Activated naive CD4-positive, alpha-beta T cell treated with anti-CD3 and anti-CD28 coated beads, Interleukin-2, amount 50 U/mL, for 24 hours (primary cell): Measurements from ENCODE around the gene ABCC6.
"Not testable (repeated sequence)": the region's sequence is repeated elsewhere in the genome, so short reads cannot be mapped to it uniquely, and the experiment has no call there.

ENCODE experiments used
- H3K27ac Mint-ChIP-seq: one replicate; pipeline ENCODE4 v1.8.0; 2021; ENCODE audit warnings: mild to moderate bottlenecking, mixed read lengths
- H3K27me3 Mint-ChIP-seq: one replicate; pipeline ENCODE4 v1.8.0; 2021; ENCODE audit warnings: mixed read lengths
- H3K36me3 Mint-ChIP-seq: one replicate; pipeline ENCODE4 v1.8.0; 2021; ENCODE audit warnings: mixed read lengths
- H3K4me1 Mint-ChIP-seq: one replicate; pipeline ENCODE4 v1.8.0; 2021; ENCODE audit warnings: mixed read lengths
- H3K4me3 Mint-ChIP-seq: one replicate; pipeline ENCODE4 v1.8.0; 2021; ENCODE audit warnings: mild to moderate bottlenecking, mixed read lengths
- H3K9me3 Mint-ChIP-seq: one replicate; pipeline ENCODE4 v1.8.0; 2021; ENCODE audit warnings: mixed read lengths

ABCC6 gene

DNA sequence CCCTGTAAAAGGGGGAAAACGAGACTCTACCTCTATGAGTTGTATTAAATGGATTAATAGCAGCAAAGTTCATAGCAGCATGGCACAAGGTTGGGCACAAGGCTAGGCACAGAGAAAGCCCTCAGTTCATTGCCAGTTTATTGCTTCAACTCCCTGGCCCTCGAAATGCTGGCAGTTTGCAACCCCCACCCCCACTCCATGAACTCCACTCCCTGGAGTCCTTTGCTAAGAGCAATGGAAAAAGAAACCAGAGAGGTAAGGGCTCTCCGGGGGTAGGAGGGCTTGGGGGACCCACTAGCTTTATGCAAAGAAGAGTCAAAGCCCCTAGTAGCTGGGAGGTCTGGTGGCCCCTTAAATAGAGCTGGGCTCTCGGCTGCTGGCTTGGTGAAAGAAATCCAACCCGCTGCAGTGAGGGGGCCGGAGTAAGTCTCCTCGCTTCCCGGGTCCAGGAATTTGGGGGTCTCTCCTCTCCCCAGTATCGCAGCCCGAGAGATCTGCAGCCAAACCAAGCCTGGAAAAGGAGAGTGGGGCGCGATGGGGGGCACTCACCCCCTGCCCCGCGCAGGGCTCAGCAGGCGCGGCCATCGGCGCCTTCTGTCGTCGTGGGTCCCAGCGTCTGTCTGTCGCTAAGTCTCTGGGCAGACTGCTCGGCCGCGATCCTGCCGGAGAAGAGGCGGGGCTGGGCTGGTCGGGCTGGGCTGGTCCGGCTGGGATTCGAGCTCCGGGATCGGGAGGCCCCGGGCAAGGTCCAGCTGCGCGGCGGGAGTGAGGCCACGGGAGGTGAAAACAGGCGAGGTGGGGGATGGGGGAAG lies at the start of gene ABCC6:
TSS of gene ABCC6 (minus strand) at position 645 of the 812 bp plus-strand sequence. CDS start at position 585, 60 bp downstream.
- not testable (repeated sequence) for H3K9me3 Mint-ChIP-seq, H3K4me1 Mint-ChIP-seq, H3K4me3 Mint-ChIP-seq, H3K27ac Mint-ChIP-seq, H3K27me3 Mint-ChIP-seq, H3K36me3 Mint-ChIP-seq

DNA sequence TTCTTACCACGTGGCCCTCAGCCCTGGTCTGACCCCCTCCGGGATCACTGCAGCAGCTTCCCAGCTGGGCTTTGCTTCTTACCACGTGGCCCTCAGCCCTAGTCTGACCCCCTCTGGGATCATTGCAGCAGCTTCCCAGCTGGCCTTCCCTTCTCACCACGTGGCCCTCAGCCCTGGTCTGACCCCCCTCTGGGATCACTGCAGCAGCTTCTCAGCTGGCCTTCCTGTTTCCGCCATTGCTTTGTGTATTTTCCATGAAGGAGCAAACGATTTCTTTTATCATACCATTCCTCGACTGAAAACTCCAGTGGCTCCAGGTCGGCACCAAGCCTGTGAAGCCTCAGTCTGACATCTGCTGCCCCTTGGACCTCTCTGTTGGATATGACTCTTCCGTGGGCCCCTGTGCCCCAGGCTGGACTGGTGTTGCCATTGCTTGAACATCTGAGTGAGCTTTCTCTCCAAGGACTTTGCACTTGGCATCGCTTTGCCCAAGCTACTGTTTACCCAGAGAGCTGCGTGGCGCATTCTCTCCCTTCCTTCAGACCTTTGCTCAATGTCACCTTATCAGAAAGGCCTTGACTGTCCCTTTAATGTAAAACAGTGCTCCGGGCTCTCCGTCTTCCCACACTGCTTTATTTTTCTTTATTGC lies 49.4 kb upstream of the ABCC6 start:
- H3K9me3 Mint-ChIP-seq, H3K27ac Mint-ChIP-seq, H3K4me1 Mint-ChIP-seq, H3K4me3 Mint-ChIP-seq, H3K27me3 Mint-ChIP-seq, H3K36me3 Mint-ChIP-seq: not testable (repeated sequence)

DNA sequence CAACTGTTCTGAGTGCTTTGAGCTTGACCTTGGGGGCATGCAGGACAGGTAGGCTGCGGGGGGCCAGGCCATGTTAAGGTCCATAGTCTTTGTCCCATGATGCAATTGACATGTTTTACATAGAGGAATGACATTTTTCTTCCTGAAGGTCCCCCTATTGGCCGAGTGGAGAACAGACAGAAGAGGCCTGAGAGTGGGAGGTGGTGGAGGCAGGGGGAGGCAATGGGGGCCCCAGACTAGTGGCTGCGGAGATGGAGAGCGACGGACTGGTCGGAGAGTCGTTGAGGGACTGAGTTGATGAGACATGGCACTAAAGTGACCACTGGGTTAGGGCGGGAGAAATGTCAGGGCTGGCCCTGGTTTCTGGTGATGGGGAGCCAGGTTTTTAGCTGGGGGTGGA lies 48.4 kb upstream of the ABCC6 start:
- H3K4me1 Mint-ChIP-seq, H3K9me3 Mint-ChIP-seq, H3K27me3 Mint-ChIP-seq, H3K4me3 Mint-ChIP-seq, H3K36me3 Mint-ChIP-seq, H3K27ac Mint-ChIP-seq: not testable (repeated sequence)

DNA sequence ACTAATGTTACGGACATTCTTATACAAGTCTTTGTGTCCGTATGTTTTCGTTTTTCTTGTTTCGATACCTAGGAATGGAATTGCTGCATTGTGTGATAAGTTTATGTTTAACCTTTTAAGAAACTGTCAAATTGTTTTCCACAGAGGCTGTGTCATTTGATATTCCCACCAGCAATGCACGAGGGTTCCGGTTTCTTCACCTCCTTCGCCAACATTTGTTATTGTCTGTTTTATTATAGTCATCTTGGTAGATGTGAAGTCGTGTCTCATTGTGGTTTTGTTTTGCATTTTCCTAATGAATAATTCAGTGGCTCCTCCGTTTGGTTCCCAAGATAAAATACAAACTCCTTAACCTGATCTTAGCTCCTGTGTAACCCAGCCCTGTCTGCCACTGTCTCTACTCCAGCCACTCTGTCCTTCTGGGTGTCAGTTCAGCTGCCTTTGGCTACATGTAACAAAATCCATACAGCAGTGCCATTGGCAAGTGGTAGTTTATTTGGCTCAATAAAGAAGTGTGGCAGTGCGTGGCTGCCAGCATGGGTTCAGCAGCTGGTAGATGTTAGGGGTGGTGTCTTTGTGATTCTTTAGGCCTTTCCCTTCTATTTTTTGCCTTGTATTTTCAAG lies 45.0 kb upstream of the ABCC6 start:
- H3K27me3 Mint-ChIP-seq, H3K4me3 Mint-ChIP-seq, H3K27ac Mint-ChIP-seq, H3K9me3 Mint-ChIP-seq, H3K4me1 Mint-ChIP-seq, H3K36me3 Mint-ChIP-seq: not testable (repeated sequence)

DNA sequence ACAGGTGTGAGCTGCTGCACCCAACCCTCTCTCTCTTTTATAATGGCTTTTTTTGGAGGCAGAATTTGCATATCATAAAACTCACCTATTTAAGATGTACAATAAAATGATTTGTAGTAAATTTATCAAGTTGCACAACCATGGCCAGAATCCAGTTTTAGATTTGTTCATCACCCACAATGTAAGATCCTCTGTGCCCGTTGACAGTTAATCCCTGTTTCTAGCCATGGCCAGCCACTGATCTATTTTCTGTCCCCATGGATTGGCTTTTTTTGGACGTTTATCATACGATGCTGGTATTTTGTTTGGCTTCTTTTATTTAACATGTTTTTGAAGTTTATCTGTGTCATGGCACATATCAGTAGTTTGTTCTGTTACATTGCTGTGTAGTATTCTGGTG lies 44.4 kb upstream of the ABCC6 start:
- not testable (repeated sequence) for H3K4me1 Mint-ChIP-seq, H3K27ac Mint-ChIP-seq, H3K4me3 Mint-ChIP-seq, H3K36me3 Mint-ChIP-seq, H3K9me3 Mint-ChIP-seq, H3K27me3 Mint-ChIP-seq

DNA sequence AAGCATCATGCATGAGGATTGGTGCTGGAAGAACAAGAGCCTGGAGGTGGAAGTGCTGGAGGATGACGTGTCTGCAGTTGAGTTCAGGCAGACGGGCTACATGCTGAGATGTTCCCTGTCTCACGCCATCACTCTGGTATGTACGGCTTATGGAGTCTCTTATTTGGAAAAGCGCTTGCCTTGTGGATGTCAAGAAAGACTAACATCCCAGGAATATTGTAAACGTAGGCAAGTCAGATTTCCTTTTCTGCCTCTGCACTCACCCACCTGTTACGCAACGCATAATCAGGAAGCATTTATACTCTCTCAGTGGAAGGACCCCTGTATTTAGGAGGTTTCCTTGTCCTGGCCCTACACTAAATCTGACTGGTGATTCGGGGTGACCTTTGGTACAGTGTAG lies 41.8 kb upstream of the ABCC6 start:
- not testable (repeated sequence) for H3K27ac Mint-ChIP-seq, H3K36me3 Mint-ChIP-seq, H3K4me3 Mint-ChIP-seq, H3K4me1 Mint-ChIP-seq, H3K27me3 Mint-ChIP-seq, H3K9me3 Mint-ChIP-seq

DNA sequence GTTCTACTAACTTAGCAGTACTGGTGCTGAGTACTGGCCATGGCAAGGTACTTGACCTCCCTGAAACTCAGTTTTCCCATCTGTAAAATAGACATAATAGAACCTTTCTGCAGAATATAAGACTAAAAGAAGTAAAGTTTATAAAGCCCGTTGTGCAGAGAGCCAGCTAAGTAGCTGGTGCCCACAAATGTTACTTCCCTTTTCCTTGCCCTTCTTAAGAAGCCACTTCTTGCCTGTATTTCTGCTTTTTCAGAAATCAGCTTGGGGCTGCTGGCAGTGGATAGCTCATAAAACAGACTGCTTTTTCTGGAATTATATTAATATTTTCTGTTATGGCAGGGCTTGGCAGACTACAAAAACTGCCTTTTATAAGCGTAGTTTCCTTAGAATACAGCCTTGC lies 40.7 kb upstream of the ABCC6 start:
- H3K4me3 Mint-ChIP-seq, H3K9me3 Mint-ChIP-seq, H3K36me3 Mint-ChIP-seq, H3K27ac Mint-ChIP-seq, H3K27me3 Mint-ChIP-seq, H3K4me1 Mint-ChIP-seq: not testable (repeated sequence)

DNA sequence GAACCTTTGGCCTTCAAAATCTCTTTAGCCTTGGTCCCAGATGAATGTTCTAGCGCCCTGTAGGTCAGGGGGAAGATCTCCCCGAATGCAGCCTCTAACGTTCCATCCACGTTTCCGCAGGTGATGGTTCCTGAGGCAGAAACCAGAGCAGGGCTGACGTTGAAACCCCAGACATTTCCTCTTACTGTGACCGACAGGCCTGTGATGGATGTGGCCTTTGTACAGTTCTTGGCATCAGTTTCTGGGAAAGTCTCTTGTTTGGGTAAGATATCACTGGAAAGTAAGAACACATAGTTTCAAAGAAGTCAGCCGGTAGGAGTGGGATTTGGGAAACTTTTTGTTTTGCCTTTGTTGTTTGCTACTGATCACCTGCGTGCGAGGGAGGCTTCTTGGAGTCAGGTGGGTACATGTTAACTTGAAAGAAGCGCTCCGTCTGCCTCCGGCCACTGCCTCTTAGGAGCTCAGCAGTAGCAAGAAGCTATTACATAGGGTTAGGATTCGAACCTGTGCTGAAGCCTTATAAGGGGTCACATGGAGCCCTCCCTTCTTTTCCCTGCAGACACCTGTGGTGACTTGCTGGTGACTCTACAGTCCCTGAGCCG lies 39.8 kb upstream of the ABCC6 start:
- H3K9me3 Mint-ChIP-seq, H3K36me3 Mint-ChIP-seq, H3K4me3 Mint-ChIP-seq, H3K27me3 Mint-ChIP-seq, H3K4me1 Mint-ChIP-seq, H3K27ac Mint-ChIP-seq: not testable (repeated sequence)

DNA sequence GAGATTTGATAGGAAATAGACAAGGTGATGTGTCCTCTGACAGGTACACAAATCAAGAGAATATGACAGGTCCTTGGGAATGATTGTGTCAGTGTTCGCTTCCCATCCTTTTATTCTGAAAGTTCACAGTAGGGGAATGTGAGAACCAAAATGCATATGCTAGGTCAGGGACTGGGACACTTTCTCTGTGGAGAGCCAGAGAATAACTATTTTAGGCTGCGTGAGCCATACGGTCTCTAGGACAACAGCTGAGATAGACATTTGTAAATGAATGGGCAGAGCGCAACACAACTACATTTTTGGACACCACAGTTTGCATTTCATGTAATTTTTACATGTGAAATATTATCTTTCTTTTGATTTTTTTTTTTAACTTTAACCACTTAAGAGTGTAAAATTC lies 36.7 kb upstream of the ABCC6 start:
- H3K27ac Mint-ChIP-seq, H3K4me1 Mint-ChIP-seq, H3K9me3 Mint-ChIP-seq, H3K36me3 Mint-ChIP-seq, H3K27me3 Mint-ChIP-seq, H3K4me3 Mint-ChIP-seq: not testable (repeated sequence)

DNA sequence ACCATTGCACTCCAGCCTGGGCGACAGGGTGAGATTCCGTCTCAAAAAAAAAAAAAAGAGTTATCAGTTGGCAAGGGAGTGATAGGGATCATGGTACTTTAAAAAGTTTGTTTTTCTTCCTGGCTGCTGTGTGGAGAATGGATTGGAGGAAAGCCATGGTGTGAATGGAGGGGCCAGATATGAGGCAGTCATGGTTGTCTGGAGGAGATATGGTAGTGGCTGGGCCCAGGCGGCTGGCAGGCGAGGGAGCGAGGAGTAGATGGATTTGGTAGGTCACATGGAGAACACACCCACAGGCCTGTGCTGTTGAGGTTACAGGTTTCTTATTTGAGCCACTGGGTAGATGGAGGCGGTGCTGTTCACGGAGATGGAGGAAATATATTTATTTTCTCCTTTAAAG lies 35.5 kb upstream of the ABCC6 start:
- H3K9me3 Mint-ChIP-seq, H3K27me3 Mint-ChIP-seq, H3K27ac Mint-ChIP-seq, H3K4me3 Mint-ChIP-seq, H3K36me3 Mint-ChIP-seq, H3K4me1 Mint-ChIP-seq: not testable (repeated sequence)

DNA sequence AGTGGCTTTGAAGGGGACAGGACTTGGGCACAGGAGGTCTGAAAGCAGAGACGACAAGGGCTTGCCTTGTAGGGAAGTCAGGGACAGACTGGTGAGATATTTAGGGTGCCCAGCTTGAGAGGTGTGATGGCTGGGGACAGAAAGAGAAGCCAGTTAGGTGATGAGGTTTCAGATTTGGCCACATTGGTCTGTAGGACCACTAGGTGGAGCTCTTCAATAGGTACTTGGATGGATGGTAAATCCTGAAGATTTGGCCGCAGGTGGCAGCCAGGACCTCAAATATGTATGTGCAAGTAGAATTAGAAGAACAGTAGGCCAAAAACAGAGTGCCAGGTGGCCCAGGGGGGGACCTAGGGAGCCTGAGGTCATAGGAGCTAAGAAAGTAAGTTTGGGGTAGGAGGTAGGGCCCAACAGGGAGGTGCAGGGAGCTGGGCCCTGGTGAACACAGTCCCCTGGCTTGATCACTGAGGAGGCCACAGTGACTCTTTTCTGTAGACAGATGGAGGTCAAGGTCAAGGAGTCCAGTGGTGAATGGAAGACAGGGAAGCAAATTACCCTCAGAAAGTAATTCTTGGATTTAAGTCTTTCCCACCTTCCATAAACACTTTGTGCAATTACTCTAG lies 34.1 kb upstream of the ABCC6 start:
- not testable (repeated sequence) for H3K27me3 Mint-ChIP-seq, H3K36me3 Mint-ChIP-seq, H3K27ac Mint-ChIP-seq, H3K4me3 Mint-ChIP-seq, H3K4me1 Mint-ChIP-seq, H3K9me3 Mint-ChIP-seq

DNA sequence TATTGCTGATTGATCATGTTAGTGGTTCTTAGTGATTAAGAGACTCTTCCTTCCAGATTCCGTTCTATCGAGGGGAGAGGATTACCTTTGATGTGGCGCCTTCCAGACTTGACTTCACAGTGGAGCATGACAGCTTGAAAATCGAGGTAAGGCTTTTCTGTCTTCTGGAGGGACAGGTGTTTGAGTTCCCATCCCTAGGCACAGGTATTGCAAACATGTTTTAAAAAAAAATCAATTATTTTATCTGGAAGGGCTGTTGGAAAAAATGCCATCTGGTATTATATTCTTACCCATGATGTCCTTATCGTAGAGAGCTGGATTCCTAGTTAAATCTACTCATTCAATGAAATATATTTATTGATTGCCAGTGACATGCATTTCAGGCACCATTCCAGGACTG lies 29.1 kb upstream of the ABCC6 start:
- not testable (repeated sequence) for H3K36me3 Mint-ChIP-seq, H3K4me3 Mint-ChIP-seq, H3K9me3 Mint-ChIP-seq, H3K27me3 Mint-ChIP-seq, H3K27ac Mint-ChIP-seq, H3K4me1 Mint-ChIP-seq

DNA sequence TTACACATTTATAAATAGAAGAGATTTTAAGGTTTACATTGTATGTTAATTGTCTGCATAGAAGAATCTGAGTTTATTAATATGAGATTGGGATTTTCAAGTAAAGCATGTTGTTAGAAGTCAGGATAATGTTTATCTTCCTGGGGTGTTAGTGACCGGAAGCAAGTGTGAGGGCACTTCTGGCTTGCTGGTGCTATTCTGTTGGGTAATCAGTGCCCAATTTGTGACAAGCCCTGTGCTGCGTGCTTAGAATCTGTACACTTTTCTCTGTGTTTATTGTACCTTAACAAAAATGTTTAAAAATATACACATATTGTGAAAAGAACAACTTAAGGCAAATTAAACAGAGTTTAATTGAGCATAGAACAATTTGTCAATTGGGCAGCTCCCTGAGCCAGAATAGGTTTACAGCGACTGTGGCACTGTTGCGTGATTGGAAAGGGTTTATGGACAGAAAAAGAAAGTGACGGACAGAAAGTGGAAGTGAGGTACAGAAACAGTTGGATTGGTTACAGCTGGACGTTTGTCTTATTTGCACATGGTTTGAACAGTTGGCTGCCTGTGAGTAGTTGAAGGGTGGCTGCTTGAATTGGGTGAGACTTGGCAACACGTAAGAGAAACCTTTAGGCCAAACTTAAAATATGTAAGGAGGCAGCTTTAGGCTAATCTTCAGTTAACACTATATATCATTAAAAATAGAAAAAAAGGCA lies 26.5 kb upstream of the ABCC6 start:
- H3K36me3 Mint-ChIP-seq, H3K27ac Mint-ChIP-seq, H3K4me1 Mint-ChIP-seq, H3K4me3 Mint-ChIP-seq, H3K27me3 Mint-ChIP-seq, H3K9me3 Mint-ChIP-seq: not testable (repeated sequence)

DNA sequence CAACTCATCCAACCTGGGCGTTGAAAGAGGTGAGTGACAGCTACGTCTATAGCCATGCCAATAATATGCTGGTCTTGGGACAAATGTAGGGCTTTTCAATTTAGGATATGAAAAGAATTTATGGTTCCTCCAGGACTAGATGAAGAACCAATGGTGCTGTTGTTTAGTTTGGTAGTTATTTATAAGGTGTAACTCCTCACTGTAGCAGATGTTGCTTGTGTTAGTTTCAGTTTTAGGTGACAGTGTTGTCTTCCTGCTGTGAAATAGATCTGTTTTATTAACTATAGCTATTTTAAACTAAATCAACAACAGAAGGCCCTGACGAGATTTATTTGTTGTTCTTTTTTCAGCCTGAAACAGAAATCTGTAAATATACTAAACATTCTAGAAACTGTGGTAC lies 24.1 kb upstream of the ABCC6 start:
- not testable (repeated sequence) for H3K27me3 Mint-ChIP-seq, H3K27ac Mint-ChIP-seq, H3K36me3 Mint-ChIP-seq, H3K4me1 Mint-ChIP-seq, H3K9me3 Mint-ChIP-seq, H3K4me3 Mint-ChIP-seq

DNA sequence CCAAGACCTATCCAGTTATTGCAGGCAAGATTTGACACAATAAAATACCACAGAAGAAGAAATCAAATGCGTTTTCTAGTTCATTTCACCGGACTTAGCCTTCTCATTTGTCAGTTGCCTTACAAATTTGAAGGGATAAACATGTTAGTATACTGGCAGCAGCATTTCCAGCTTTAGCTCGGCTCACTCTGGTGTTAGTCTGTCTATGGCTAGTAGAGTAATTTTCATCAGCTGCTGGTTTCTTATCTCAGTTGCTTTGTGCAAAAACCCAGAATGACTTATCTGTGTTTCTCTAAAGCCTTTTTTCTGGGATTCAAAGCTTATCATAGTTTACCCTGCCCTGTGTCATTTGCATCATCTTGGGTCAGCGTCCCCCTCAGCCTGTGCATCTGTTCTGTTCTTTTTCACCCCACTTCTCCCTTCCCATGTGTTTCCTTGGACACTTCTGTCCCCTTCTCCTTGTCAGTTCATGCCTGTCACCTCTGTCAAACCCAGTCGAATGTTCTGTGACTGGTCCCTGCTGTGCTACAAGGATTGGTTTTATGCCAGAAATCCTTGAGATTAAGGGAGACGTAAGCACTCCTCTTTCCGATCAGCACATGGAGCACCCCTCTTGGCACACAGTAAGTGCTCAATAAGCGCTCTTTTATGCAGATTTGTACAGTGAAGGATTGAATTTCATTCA lies 23.4 kb upstream of the ABCC6 start:
- not testable (repeated sequence) for H3K9me3 Mint-ChIP-seq, H3K36me3 Mint-ChIP-seq, H3K27me3 Mint-ChIP-seq, H3K27ac Mint-ChIP-seq, H3K4me3 Mint-ChIP-seq, H3K4me1 Mint-ChIP-seq
